GM19438 (cell line): ENCODE results near the gene THAP10.
"Not testable (repeated sequence)": the region's sequence is repeated elsewhere in the genome, so short reads cannot be mapped to it uniquely, and the experiment has no call there.

Experiments
- ATAC-seq: cut with Tn5 transposase; IDR thresholded peaks from one replicate; pipeline ENCODE4 v1.9.1; 2021; ENCODE audit warnings: low read depth; ENCODE audit not compliant: unreplicated experiment

The THAP10 gene

DNA sequence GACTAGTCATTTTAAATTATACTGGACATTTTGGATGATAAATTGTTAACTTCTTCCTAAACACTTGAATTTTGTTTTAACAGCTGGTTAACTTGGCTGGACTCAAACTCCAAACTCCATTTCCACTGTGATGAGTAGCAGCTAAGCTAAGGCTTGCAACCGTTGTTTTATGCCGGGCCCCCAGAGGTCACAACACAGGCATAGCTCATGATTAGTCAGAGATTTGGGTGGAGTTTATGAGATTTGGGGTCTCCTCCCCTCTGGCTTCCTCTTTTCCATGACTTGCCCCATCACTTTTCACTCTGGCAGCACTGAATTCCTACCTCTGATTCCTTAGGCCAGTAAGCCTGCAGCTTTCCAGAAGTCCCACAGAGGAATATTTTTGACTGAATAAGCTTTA lies 12.8 kb downstream of the THAP10 start:
- no peak for ATAC-seq

DNA sequence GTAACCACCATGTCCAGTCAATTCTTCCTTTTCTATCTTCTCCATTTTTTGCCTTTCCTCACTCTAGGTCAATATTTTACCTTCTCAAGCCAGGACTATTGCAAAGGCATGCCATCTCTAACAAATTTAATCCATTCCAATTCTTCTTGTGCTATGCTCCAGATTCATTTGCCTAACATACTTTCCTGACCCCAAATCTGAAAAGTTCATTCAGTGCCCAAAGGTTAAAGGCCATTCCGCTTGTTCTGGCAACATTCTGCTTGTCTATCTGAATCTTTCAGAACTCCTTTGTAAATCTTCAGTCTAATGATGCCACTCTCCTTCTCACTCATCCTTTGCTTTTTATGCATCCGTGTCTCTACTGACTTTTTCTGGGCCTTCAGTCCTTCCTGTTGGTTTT lies 15.6 kb downstream of the THAP10 start:
- no peak for ATAC-seq

DNA sequence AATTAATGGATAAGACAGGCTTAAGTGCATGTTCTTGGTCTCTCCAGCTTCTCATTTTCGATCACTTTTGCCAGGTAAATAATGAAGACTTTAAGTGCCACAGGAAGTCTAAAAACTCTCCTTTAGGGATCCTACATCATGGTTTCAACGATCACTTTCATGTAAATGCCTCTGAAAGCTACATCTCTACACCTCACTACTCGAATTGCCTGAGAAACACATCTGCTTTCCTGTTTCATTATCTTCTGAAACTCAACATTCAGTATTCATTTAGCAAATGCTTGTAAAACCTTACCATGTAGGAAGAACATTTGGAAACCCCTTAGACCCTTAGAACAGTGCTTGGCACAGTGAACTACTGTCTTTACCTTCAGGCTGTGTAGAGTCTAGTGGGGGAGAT lies 16.2 kb downstream of the THAP10 start:
- no peak for ATAC-seq

DNA sequence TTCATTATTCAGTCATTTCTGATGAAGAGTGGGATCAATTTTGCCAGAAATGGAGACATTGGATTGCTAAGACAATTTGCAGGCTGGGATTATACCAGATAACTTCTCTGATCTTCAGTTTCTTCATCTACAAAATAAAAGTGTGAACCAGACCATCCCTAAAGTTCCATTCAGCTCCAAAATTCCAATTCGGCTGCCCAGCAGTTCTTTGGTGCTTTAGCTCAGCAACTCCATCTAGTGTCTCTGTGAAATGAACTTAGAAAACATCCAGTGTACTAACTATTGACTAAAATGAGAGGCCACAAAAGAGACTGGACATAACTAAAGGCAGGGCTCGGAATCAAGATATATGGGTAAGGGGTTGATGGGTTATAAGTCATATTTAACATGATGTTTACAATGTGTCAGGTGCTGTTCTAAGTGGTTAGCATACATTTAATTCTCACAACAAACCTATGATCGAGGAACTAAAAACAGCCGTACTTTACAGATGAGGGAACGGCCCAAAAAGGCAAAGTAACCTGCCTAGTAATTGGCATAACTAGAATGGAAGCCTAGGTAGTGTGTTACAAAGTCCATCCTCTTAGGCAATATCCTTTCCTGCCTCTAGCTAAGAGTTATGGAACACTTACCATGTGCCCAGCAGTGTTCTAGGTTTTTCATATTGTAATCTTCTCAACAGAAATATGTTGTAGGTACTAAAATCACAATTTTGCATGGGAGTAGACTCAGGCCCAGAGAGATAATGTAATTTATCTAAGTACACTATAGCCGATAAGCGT lies 17.0 kb downstream of the THAP10 start:
- ATAC-seq, result no peak

DNA sequence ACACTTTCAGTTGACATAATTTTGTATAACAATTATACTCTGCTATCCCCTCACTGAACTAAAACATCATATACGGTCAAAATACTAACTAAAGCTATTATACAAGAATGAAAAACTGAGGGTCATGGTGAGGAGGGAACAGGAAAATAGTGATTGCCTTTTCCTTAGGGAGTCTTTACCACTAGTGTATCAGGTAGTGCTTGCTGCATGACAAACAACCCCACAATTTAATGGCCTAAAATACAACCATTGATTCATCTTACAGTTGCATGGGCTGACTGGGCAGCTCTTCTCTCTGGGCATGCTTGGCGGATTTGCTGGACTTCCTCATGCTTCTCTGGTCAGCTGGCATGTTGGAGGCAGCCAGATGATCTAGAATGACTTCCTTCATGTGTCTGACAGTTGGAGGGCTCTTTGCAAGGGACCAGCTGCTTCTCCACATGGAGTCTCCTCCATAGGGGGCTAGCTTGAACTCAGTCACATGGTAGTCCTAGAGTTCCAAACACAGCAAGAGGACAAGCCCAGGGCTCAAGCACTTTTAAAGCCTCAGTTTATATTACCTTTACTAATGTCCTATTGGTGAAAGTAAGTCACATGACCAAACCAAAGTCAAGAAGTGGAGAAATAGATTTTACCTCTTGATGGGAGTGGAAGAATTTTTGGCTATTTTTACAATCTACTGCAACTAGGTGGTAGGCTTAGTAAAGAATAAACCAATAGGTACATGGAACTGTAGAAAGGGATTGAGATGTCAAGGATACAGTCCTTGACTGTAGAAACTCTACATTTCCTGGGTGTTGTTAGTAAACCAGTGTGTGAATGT lies 18.8 kb downstream of the THAP10 start:
- no peak for ATAC-seq

DNA sequence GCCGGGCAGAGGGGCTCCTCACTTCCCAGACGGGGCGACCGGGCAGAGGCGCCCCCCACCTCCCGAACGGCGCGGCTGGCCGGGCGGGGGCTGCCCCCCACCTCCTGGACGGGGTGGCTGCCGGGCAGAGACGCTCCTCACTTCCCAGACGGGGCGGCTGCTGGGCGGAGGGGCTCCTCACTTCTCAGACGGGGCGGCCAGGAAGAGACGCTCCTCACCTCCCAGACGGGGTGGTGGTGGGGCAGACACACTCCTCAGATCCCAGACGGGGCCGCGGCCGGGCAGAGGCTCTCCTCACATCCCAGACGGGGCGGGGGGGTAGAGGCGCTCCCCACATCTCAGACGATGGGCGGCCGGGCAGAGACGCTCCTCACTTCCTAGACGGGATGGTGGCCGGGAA lies 20.7 kb downstream of the THAP10 start:
- ATAC-seq, result not testable (repeated sequence)

DNA sequence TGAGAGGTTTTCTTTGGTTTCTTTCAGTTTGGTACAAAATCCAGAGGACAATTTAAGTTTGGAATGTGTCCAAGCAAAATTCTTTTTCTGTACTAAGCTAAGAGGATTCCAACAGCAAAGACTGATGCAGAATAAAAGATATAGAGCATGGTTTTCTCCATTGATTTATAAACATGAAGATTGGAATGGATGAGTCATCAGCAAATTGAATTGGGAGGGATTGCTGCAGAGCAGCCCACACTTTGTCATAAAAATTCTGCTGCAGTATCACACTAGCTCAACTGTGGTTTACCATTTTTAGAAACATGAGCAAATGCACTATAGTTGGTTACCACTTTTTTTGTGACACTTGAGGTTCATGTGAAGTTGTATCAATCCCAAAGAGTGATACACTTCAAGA lies 22.2 kb downstream of the THAP10 start:
- ATAC-seq, result no peak

DNA sequence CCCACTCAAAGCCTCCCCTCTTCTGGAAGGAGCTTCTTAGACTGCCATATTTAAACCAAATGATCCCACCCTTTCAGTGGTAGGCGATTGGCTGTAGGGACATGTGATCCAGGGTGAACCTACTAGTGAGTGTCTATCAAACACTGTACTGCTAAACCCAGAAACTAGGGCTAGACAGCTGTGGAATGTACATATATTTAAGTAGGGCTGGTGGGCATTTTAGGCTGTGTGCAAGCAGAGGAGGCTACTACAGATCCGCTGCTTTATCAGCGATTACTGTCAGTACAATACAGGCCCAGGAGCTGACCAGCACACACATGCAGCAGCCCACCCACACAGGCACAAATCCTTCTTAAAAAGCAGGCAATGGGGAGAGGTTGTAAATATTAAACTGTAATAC lies 22.9 kb downstream of the THAP10 start:
- no peak for ATAC-seq

DNA sequence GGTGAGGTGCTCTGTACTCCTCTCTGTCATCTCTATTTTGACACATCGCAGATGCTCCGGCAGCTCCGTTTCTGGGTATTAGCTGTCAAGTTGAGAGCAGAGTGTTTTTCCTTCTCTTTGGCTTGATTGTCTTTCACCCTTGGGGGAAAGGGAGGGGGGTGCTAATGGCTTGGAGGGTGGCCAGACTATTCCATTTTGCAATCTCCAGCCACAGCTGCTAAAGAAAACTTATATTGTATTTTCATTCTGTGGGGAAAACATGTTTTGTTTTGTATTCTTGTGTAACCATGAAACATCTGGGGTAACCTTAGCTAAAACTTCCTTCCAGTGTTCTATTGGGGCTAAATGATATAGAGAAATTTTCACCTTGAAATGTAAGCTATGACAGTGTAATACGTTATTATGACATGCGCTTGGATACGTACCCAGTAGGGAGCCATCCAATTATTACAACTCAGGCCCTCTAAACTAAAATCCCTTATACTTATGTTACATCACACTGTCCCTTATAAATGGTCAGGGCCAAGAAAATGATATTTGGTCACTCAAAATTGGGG lies 24.2 kb downstream of the THAP10 start:
- no peak for ATAC-seq

DNA sequence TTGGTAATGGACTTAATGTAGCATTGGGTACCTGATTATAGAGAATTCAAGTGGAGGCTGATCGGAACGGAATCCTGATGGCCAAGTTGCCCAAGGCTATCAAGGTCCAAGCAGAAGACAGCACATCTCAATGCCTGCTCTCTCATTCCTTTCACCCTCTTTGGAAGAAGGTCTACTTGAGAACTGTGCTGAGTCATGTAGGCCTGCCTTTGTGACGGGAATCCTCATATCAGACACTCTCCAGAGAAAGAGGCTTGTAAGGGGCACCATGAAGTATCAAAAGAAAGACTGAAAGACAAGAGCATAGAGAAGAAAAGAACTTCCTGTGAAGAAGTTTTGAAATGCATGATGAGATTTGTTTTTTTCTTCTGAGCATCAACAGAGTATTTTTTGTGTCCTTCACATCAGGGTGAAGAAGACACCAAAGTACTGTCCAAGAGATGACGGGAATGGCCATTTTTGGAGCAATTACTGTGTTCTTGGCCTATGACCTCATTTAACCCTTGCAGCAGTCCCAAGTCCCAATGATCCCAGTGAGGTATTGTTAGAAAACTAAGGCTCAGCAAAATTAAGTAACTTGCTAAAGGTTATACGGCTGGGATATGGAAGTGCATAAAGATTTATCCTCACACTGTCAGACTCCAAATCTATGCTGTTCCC lies 25.1 kb downstream of the THAP10 start:
- ATAC-seq, result no peak

DNA sequence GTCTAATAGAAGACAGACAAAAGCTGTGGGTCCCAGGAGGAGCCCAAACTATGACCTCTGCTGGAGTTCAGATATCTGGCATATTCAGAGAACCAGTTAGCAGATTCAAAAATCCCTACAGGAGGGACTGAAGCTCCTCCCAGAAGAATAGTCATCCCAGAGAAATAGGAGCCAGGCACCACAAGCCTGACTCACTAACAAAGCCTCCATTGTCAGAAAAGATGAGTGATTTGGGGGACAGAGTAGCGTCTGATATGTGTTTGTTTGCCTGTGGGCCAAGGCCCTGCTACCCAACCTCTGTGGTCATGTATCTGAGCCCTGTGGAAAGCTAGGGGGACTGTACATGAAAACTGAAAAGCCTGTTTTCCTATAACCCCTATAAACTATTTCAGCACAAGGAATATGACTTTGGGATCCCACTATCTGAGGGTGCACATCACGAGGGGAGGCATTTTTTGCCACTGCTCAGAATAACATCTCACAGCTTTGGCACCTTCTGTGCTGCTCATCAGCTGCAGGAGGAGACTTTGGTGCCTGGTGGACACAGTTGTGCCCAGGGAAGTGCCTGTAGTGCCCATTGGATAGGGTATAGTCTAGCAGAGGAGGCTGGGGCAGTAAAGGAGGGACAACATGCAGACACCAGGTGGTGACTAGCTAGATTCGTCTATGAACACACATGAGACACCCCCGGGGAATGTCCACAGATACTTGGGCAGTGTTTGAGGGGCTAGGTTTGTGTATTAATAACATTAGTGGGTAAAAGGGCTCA lies 28.6 kb downstream of the THAP10 start:
- ATAC-seq, result no peak

DNA sequence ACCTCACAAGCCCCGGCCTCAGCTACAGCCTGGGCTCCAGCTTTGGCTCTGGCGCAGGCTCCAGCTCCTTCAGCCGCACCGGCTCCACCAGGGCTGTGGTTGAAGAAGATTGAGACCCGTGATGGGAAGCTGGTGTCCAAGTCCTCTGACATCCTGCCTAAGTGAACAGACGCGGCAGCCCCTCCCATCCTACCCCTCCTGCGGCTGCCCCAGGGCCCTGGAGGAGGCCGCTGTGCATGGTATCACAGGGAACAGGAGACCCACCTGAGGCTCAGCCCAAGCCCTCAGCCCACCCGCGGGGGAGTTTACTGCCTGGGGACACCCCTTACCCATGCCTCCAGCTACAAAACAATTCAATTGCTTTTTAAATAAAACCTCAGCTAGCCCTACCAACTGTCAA lies 32.2 kb downstream of the THAP10 start:
- no peak for ATAC-seq

DNA sequence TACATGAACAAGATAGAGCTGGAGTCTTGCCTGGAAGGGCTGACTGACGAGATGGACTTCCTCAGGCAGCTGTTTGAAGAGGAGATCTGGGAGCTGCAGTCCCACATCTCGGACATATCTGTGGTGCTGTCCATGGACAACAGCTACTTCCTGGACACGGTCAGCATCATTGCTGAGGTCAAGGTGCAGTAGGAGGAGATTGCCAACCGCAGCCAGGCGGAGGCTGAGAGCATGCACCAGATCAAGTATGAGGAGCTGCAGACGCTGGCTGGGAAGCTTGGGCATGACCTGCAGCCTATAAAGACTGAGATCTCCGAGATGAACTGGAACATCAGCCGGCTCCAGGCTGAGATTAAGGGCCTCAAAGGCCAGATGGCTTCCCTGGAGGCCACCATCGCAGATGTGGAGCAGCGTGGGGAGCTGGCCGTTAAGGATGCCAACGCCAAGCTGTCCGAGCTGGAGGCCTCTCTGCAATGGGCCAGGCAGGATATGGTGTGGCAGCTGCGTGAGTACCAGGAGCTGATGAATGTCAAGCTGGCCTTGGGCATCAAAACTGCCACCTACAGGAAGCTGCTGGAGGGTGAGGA lies 32.8 kb downstream of the THAP10 start:
- ATAC-seq, result no peak

DNA sequence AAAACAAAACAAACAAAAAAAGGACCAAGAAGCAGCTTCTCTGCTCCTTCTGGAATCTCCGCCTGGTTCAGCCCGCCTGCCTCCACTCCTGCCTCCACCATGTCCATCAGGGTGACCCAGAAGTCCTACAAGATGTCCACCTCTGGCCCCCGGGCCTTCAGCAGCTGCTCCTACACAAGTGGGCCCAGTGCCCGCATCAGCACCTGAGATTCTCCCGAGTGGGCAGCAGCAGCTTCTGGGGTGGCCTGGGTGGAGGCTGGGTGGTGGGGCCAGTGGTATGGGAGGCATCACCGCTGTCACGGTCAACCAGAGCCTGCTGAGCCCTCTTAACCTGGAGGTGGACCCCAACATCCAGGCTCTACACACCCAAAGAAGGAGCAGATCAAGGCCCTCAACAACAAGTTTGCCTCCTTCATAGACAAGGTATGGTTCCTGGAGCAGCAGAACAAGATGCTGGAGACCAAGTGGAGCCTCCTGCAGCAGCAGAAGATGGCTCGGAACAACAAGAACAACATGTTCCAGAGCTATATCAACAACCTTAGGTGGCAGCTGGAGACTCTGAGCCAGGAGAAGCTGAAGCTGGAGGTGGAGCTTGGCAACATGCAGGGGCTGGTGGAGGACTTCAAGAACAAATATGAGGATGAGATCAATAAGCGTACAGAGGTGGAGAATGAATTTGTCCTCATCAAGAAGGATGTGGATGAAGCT lies 33.5 kb downstream of the THAP10 start:
- not testable (repeated sequence) for ATAC-seq

DNA sequence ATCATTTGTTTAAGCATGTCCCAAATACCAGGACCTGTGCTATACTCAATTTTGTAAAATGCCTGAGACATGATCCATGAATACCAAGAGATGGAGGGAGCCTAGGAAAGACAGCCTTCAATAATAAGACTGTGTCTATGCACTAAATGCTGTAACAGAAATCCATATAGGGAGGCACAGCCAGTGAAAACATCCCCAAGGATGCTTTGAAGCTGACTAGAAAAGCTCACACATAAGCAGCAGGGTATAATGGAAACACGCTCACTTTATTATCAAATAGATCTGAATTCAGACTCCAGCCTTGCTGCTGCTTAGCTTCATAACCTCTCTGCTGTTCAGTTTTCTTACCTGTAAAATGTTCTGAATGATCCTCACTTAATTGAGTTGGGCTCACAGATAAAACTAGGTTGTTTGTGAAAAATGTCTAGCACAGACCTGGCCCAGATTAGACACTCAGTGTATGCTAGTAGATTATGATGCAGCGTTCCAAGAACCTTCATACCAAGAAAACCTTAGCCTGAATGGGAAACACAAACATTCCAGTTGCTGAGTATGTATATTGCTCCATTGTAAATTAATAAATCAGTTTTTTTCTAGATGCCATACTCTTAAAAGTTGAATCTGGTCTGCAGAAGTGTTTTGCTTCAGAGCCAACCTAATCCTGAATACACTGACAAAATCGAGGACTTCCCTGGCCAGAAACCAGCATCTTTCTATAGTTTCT lies 34.5 kb downstream of the THAP10 start:
- no peak for ATAC-seq

DNA sequence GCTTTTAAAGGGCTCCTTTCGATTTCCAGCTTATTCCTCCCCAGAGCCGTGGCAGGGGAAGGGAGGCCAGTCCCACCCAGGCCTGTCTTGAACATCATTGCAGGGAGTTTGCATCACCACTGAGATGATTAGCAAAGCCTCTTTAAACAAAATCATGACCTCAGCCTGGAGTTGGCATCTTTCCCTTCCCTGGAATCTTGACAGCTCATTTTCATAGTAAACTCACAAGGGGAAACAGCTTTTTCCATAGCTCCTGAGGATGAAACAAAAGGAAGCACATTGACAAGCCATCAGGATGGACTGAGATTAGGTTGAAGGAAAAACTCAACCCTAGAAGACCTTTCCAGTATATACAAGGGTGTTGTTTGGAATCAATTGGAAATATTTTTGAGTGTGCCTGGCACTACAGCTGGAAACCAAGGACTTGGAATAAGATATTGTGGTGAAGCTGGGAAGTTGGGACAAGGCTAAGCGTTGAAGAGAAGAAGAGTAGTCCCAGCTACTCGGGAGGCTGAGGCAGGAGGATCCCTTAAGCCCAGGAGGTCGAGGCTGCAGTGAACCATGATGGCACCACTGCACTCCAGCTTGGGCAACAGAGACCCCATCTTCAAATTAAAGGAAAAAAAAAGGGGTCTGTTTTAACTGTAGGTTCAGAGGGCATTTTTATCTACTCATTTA lies 35.2 kb downstream of the THAP10 start:
- ATAC-seq, result no peak

DNA sequence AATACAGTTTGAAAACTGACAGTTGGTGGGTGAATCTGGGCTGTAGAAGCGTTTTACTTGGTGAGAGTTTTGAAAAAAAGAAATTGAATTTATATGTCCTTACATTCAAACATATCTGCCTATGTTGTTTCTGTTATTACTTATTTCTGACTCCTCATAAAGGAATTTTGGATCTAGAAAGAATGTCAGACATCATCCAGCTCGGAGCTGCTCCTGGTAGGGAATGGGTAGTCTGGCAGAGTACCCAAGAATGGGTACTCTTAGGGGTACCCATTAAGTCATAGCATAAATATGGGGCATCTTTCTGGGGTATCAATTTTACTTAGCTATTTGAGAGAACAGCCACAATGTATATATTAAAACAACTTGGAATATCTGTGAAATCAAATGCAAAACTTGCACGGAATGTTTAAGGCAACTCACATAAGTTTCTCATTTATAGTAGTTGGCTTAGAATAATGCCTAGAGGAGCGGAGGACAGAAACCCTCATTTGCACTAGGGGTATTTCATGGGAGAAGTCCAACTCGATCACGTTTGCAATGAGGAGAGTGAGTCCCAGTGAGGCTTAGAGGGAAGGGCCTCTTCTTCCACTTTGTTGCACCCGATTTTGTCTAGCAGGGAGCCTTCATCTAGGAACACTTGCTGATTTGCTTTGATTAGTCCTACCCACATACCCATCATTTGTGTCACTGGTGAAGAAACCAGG lies 35.9 kb downstream of the THAP10 start:
- ATAC-seq, result no peak

DNA sequence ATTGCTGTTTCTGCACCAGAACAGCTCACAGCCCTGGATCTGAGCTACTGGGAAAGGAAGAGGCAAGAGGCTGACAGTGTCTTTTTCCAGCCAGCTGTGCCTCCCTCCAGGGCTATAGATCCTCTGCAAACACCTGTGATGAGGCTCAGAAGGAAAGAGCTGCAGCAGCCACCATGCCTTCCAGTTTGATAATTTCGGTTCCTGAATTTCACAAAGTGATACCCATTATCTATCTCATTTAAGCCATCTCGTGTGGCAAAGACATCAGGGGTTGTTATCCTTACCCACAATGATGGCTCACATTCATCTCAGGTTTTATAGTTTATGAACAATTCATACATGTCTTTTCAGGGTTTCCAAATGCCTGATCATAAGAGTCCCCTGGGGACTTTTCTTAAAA lies 36.5 kb downstream of the THAP10 start:
- no peak for ATAC-seq
